Testis (tissue), 2 donors: ENCODE data around the gene GRID1.

ENCODE experiments used
- POLR2A ChIP-seq: fragments of 450-650 bp; IDR thresholded peaks from one replicate; pipeline ENCODE4 v1.6.1; 2017; ENCODE audit warnings: antibody characterized with exemption, mild to moderate bottlenecking, moderate library complexity
- TF ChIP-seq, protein P1 (sequence below), 3 experiments: fragments of 450-650 bp in 2 of 3; fragments of 200-600 bp in 1 of 3; sonication (generic) in 1 of 3; IDR thresholded peaks; one replicate each; pipeline ENCODE4 v1.5.1; 2016 to 2019; ENCODE audit warnings: antibody characterized with exemption in 3 of 3, mild to moderate bottlenecking in 2 of 3, moderate library complexity in 1 of 3

DNA sequence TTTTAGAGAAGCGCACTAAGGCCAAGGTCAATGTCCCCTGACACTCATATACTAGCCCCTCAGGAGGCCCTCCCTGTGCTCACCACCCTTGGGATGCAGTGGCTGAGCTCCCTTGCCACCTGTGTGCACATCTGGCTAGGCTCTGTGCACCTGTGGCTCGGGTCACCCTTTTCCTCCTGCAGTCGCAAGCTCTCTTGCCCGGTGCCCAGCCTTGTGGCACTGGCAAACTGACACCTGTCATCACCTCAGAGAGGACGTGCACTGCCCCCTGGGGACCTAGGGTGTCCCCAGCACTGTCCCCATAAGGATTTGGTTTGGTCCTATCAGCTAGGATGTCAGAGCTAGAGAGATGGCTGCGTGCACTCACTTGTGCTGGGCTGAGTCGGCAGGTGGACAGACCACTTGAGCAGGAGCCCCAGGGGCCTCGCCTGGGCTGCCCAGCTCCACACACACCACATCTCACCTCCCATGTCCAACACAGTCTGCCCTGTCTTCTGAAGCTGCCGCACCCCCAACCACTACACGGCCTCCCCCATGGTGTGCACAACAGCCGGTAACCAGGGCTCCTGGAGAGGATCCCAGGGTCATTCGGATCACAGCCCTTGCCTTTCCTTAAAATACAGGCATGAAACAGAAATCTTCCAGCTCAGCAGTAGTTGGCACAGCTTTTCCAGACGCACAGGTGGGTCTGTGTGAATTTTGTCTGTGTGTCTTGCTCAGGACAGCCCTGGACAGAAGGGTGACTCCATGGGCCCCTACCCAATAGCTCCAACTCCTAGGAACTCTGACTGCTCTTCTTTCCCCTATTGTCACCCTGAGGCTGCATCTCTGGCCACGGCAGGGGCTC, 111.0 kb downstream of the GRID1 start:
- TF ChIP-seq, protein P1, sequence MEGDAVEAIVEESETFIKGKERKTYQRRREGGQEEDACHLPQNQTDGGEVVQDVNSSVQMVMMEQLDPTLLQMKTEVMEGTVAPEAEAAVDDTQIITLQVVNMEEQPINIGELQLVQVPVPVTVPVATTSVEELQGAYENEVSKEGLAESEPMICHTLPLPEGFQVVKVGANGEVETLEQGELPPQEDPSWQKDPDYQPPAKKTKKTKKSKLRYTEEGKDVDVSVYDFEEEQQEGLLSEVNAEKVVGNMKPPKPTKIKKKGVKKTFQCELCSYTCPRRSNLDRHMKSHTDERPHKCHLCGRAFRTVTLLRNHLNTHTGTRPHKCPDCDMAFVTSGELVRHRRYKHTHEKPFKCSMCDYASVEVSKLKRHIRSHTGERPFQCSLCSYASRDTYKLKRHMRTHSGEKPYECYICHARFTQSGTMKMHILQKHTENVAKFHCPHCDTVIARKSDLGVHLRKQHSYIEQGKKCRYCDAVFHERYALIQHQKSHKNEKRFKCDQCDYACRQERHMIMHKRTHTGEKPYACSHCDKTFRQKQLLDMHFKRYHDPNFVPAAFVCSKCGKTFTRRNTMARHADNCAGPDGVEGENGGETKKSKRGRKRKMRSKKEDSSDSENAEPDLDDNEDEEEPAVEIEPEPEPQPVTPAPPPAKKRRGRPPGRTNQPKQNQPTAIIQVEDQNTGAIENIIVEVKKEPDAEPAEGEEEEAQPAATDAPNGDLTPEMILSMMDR (IDR thresholded peaks at IDR 0.05), result no peak
- TF ChIP-seq POLR2A, result no peak
